PC-9 (cell line): Measurements from ENCODE around the gene ZDHHC19. TPM values are rescaled to one million over a fixed set of nuclear protein-coding genes. Genes with fewer than 3 reads are reported as not detected.
"Not testable (repeated sequence)": the region's sequence is repeated elsewhere in the genome, so short reads cannot be mapped to it uniquely, and the experiment has no call there.

ENCODE experiments used
- BruUV-seq: library from RNA; stranded (reverse); fragments of 400-500 nt; replicated peaks from 2 replicates; lab custom pipeline; 2021; lab: Mats Ljungman, UMichigan
- CTCF ChIA-PET: fragments of 300-600 bp; sonication (Branson Sonifier 250); formaldehyde crosslinking; loops from one replicate; lab custom pipeline; 2022; ENCODE audit warnings: antibody characterized with exemption; lab: Charles Lee
- POLR2A ChIA-PET: fragments of 300-600 bp; sonication (Branson Sonifier 250); formaldehyde crosslinking; loops from one replicate; lab custom pipeline; 2022; ENCODE audit warnings: antibody characterized with exemption; ENCODE audit not compliant: unreplicated experiment; lab: Charles Lee
- DNase-seq, 2 experiments: peaks; one replicate each; pipeline versions ENCODE4 v3.0.0 to v3.0.0-alpha.2; 2015 to 2022; ENCODE audit warnings: mixed read lengths in 1 of 2
- H2AFZ ChIP-seq: fragments of 200-600 bp; sonication (generic); 2 replicates; pipeline ENCODE4 v1.8.1; 2017; ENCODE audit warnings: antibody characterized with exemption
- H3F3A ChIP-seq: fragments of 200-600 bp; sonication (generic); 2 replicates; pipeline ENCODE4 v1.8.1; 2017; ENCODE audit warnings: antibody characterized with exemption, mild to moderate bottlenecking, low read depth; ENCODE audit not compliant: insufficient read depth
- H3K27ac ChIP-seq: fragments of 200-600 bp; sonication (generic); 2 replicates; pipeline ENCODE4 v1.6.1; 2016; ENCODE audit warnings: mixed run types
- H3K27me3 ChIP-seq: fragments of 200-600 bp; sonication (generic); 2 replicates; pipeline ENCODE4 v1.6.1; 2016; ENCODE audit warnings: low read depth, mixed run types; ENCODE audit not compliant: insufficient read depth
- H3K36me3 ChIP-seq: fragments of 200-600 bp; sonication (generic); 2 replicates; pipeline ENCODE4 v1.6.1; 2016; ENCODE audit warnings: low read depth, mixed run types
- H3K4me1 ChIP-seq: fragments of 200-600 bp; sonication (generic); replicated peaks from 2 replicates; pipeline ENCODE4 v1.6.1; 2016; ENCODE audit warnings: mixed run types; ENCODE audit not compliant: insufficient read depth
- H3K4me2 ChIP-seq: fragments of 200-600 bp; sonication (generic); 2 replicates; pipeline ENCODE4 v1.6.1; 2017; ENCODE audit warnings: mixed run types
- H3K4me3 ChIP-seq: fragments of 200-600 bp; sonication (generic); 2 replicates; pipeline ENCODE4 v1.6.1; 2016; ENCODE audit warnings: mixed run types
- H3K79me2 ChIP-seq: fragments of 200-600 bp; sonication (generic); 2 replicates; pipeline ENCODE4 v1.6.1; 2017; ENCODE audit warnings: low read depth, mixed run types
- H3K9me2 ChIP-seq: fragments of 200-600 bp; sonication (generic); 2 replicates; pipeline ENCODE4 v1.8.1; 2017; ENCODE audit warnings: mild to moderate bottlenecking; ENCODE audit not compliant: insufficient read depth
- H3K9me3 ChIP-seq: fragments of 200-600 bp; sonication (generic); 2 replicates; pipeline ENCODE4 v1.8.1; 2016; ENCODE audit warnings: low read depth; ENCODE audit not compliant: insufficient read depth
- H4K20me1 ChIP-seq: fragments of 200-600 bp; sonication (generic); 2 replicates; pipeline ENCODE4 v1.8.1; 2017; ENCODE audit not compliant: insufficient read depth
- CTCF ChIP-seq: fragments of 200-600 bp; sonication (generic); conservative IDR thresholded peaks from 2 replicates; pipeline ENCODE4 v1.6.1; 2017; ENCODE audit warnings: mixed run types, antibody characterized with exemption, mild to moderate bottlenecking, moderate library complexity
- EZH2 ChIP-seq: fragments of 200-600 bp; sonication (generic); IDR thresholded peaks from 2 replicates; pipeline ENCODE4 v1.8.0; 2017; ENCODE audit warnings: antibody characterized with exemption, low read depth
- intact Hi-C: fragments of 100-400 bp; cut with micrococcal nuclease; formaldehyde crosslinking; loops from one replicate; pipeline ENCODE4 v1.10.0; 2022; ENCODE audit not compliant: unreplicated experiment
- total RNA-seq: library from RNA; stranded (reverse); gene quantifications from 2 replicates; pipeline ENCODE4 v1.2.3, GENCODE V29; 2021

ZDHHC19 gene
- total RNA-seq, 1 experiment from 2014 or later, result not detected

- H3K4me1 ChIP-seq, result peaks cover 10% of the 10 kb centered on the region
- no peak overlapping the region for H3K4me3 ChIP-seq
- DNase-seq, result no peak
- intact Hi-C loops, result no loop called here
- CTCF ChIA-PET, result interaction anchor here (0.6 kb wide), 1 partner anchor 18 kb away, joined by 6 read pairs; no protein-coding TSS in a partner anchor
- POLR2A ChIA-PET, result no interaction called here
- H3K27me3 ChIP-seq, result no peaks in the 10 kb centered on the region
- H3K4me2 ChIP-seq, result no peak overlapping the region
- BruUV-seq, result no TSS peak
- no peaks in the 10 kb centered on the region for H3K79me2 ChIP-seq
- H3F3A ChIP-seq, result peaks cover 12% of the 10 kb centered on the region; the same call in 1 of the 2 replicates
- no peak overlapping the region for H2AFZ ChIP-seq
- H4K20me1 ChIP-seq, result no peaks in the 10 kb centered on the region
- H3K36me3 ChIP-seq, result no peaks in the 10 kb centered on the region
- H3K9me2 ChIP-seq, result no peaks in the 10 kb centered on the region
- no peak for TF ChIP-seq EZH2
- TF ChIP-seq CTCF, result no peak
- no peak overlapping the region for H3K27ac ChIP-seq
- H3K9me3 ChIP-seq, result no peaks in the 10 kb centered on the region
These were observed 24.3 kb downstream of the ZDHHC19 start for GRCh38 chr3:196186651-196187573.

- no TSS peak for BruUV-seq
- Histone ChIP-seq H3K36me3 (no peaks in the 10 kb centered on the region), H3F3A (peaks cover 20% of the 10 kb centered on the region; the same call in 1 of the 2 replicates), H3K27me3 (no peaks in the 10 kb centered on the region), H3K79me2 (no peaks in the 10 kb centered on the region), H3K4me2 (no peak overlapping the region), H3K9me3 (no peaks in the 10 kb centered on the region), H3K4me3 (no peak overlapping the region), H3K27ac (no peak overlapping the region), H3K9me2 (no peaks in the 10 kb centered on the region), H4K20me1 (no peaks in the 10 kb centered on the region), H2AFZ (no peak overlapping the region), H3K4me1 (peaks cover 10% of the 10 kb centered on the region)
- CTCF ChIA-PET, result no interaction called here
- intact Hi-C loops, result no loop called here
- no peak for DNase-seq
- TF ChIP-seq CTCF (no peak), EZH2 (no peak)
- POLR2A ChIA-PET, result no interaction called here
These were observed 26.3 kb downstream of the ZDHHC19 start for GRCh38 chr3:196184881-196185280.

- intact Hi-C loops, BruUV-seq: not testable (repeated sequence)
- POLR2A ChIA-PET, result interaction anchor here (0.7 kb wide), 1 partner anchor 143 kb away, joined by 12 read pairs; no protein-coding TSS in a partner anchor
These were observed 27.1 kb downstream of the ZDHHC19 start for GRCh38 chr3:196184169-196184432.

More at GRCh38 chr3:196184169-196184432, 27.1 kb downstream of the ZDHHC19 start:
- H3K79me2 ChIP-seq, H3K4me2 ChIP-seq, H3K9me2 ChIP-seq, H3K4me3 ChIP-seq, H3K9me3 ChIP-seq, DNase-seq, H3K36me3 ChIP-seq, CTCF ChIA-PET, H3K27ac ChIP-seq, H3K27me3 ChIP-seq, H2AFZ ChIP-seq, H4K20me1 ChIP-seq: not testable (repeated sequence)
- H3F3A ChIP-seq, result peaks cover 25% of the 10 kb centered on the region
- H3K4me1 ChIP-seq, result peaks cover 18% of the 10 kb centered on the region
